ENCODE data around the gene SPAM1. TPM values are rescaled to one million over a fixed set of nuclear protein-coding genes. Genes with fewer than 3 reads are reported as not detected.

SPAM1 gene
- polyA plus RNA-seq, 2 of the 4 experiments (the other 2 are of a cell fraction): not detected

- no peak overlapping the region for H3K27ac ChIP-seq
- CTCF ChIA-PET: interaction anchor here (1.0 to 1.2 kb wide), 2 partner anchors 12 to 50 kb away, joined by 4 read pairs; no protein-coding TSS in a partner anchor
- no peak for FAIRE-seq
- no peak overlapping the region for H3K4me3 ChIP-seq
- H3K9me3 ChIP-seq: no peaks in the 10 kb centered on the region
- TF ChIP-seq, protein P1, sequence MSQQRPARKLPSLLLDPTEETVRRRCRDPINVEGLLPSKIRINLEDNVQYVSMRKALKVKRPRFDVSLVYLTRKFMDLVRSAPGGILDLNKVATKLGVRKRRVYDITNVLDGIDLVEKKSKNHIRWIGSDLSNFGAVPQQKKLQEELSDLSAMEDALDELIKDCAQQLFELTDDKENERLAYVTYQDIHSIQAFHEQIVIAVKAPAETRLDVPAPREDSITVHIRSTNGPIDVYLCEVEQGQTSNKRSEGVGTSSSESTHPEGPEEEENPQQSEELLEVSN (IDR thresholded peaks at IDR 0.05; ENCODE audit: borderline replicate concordance, low read depth): no peak
- TF ChIP-seq JUN (IDR thresholded peaks at IDR 0.05) (no peak), JUNB (IDR thresholded peaks at IDR 0.05) (no peak), ESRRA (IDR thresholded peaks at IDR 0.05; ENCODE audit: borderline replicate concordance, low read length) (no peak), BHLHE40 (IDR thresholded peaks at IDR 0.05; ENCODE audit: low read depth, low read length) (no peak), CBX2 (IDR thresholded peaks at IDR 0.05; ENCODE audit: borderline replicate concordance, low read depth) (no peak)
- TF ChIP-seq, protein P2, sequence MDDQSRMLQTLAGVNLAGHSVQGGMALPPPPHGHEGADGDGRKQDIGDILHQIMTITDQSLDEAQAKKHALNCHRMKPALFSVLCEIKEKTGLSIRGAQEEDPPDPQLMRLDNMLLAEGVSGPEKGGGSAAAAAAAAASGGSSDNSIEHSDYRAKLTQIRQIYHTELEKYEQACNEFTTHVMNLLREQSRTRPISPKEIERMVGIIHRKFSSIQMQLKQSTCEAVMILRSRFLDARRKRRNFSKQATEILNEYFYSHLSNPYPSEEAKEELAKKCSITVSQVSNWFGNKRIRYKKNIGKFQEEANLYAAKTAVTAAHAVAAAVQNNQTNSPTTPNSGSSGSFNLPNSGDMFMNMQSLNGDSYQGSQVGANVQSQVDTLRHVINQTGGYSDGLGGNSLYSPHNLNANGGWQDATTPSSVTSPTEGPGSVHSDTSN (IDR thresholded peaks at IDR 0.05): no peak
- no peaks in the 10 kb centered on the region for H3K4me1 ChIP-seq
- POLR2A ChIA-PET: no interaction called here
- WGBS (ENCODE audit: missing lambda C conversion rate): 19% methylated on average over 3 of the region's 3 CpGs
- no peak for ATAC-seq
- no peak overlapping the region for H3K4me2 ChIP-seq
- no peak for DNase-seq (ENCODE audit: low read depth in 1 of 2, low spot score in 1 of 2)
Measured at GRCh38 chr7:123941391-123942180, 16.5 kb downstream of the SPAM1 start.

GRCh38 chr7:123944395-123944794 is 19.4 kb downstream of the SPAM1 start:
- CTCF ChIA-PET: no interaction called here
- no peaks in the 10 kb centered on the region for H3K9me3 ChIP-seq
- DNase-seq (ENCODE audit: low read depth in 1 of 2, low spot score in 1 of 2) (no peak), ATAC-seq (no peak), FAIRE-seq (peak; percentile 80)
- 3% methylated on average over 1 of the region's 1 CpG for WGBS (ENCODE audit: missing lambda C conversion rate)
- no peaks in the 10 kb centered on the region for H3K4me1 ChIP-seq
- POLR2A ChIA-PET: no interaction called here
- TF ChIP-seq, protein P3, sequence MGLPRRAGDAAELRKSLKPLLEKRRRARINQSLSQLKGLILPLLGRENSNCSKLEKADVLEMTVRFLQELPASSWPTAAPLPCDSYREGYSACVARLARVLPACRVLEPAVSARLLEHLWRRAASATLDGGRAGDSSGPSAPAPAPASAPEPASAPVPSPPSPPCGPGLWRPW (IDR thresholded peaks at IDR 0.05): no peak
- TF ChIP-seq KDM1A (IDR thresholded peaks at IDR 0.05; ENCODE audit: low read depth): no peak
- TF ChIP-seq FOXS1 (CRISPR knock-in tag; IDR thresholded peaks at IDR 0.05): no peak
- TF ChIP-seq FOSB (CRISPR knock-in tag; IDR thresholded peaks at IDR 0.05): no peak
- TF ChIP-seq, protein P4, sequence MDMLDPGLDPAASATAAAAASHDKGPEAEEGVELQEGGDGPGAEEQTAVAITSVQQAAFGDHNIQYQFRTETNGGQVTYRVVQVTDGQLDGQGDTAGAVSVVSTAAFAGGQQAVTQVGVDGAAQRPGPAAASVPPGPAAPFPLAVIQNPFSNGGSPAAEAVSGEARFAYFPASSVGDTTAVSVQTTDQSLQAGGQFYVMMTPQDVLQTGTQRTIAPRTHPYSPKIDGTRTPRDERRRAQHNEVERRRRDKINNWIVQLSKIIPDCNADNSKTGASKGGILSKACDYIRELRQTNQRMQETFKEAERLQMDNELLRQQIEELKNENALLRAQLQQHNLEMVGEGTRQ (IDR thresholded peaks at IDR 0.05): no peak
- TF ChIP-seq ZNF302 (CRISPR knock-in tag; IDR thresholded peaks at IDR 0.05): no peak
- no peak for TF ChIP-seq CBX8 (IDR thresholded peaks at IDR 0.05)
- no peak for TF ChIP-seq NPAS2 (CRISPR knock-in tag; IDR thresholded peaks at IDR 0.05; ENCODE audit: borderline replicate concordance)
- TF ChIP-seq SREBF2 (IDR thresholded peaks at IDR 0.05): no peak
- TF ChIP-seq PHF8 (IDR thresholded peaks at IDR 0.05; ENCODE audit: borderline replicate concordance, low read depth): no peak
- no peak for TF ChIP-seq POLR2AphosphoS2 (conservative IDR thresholded peaks at IDR 0.05; ENCODE audit: low read length)
- no peak for TF ChIP-seq CTCF (IDR thresholded peaks at IDR 0.05)
- TF ChIP-seq TP53 (CRISPR knock-in tag; IDR thresholded peaks at IDR 0.05): no peak
- H3K4me3 ChIP-seq: no peak overlapping the region
- H3K27ac ChIP-seq: no peak overlapping the region
- H3K4me2 ChIP-seq: no peak overlapping the region

All from A549 (cell line).